ENCODE results near the gene PTGR1. TPM values are rescaled to one million over a fixed set of nuclear protein-coding genes. Genes with fewer than 3 reads are reported as not detected.
"Not testable (repeated sequence)": the region's sequence is repeated elsewhere in the genome, so short reads cannot be mapped to it uniquely, and the experiment has no call there.

Gene PTGR1
- total RNA-seq, 1 donor from 2014 or later: 59.9 TPM

DNA sequence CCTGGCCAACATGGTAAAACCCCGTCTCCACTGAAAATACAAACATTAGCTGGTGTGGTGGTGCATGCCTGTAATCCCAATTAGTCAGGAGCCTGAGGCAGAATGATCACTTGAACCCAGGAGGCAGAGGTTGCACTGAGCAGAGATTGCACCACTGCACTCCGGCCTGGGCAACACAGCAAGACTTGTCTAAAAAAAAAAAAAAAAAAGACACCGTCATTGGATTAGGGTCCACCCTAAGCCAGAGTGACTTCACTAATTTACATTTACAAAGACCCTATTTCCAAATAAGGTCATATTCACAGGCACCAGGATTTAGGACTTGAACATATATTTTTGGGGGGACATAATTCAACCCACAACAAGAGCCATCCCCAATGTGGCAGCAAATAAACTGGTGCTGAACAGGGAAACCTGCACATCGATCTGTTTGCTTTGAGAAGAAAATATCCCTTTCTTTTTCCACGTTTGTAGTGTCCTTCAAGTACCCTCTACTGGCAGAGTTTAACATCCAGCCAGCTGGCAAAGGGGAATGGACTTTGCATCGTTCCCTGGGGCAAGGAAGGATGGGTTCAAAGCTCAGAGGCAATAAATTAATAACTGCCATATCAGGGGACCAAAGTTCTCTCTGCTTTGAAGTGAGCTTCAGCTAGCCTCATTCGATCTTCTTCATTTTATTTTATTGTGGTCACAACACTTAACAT, 28.0 kb upstream of the PTGR1 start:
- DNase-seq (ENCODE audit: low read depth): no peak
- TF ChIP-seq CTCF (IDR thresholded peaks at IDR 0.05; ENCODE audit: insufficient read depth, low read length, poor library complexity, severe bottlenecking): no peak

GRCh38 chr9:111622626-111623025, 23.2 kb upstream of the PTGR1 start:
- Histone ChIP-seq H3K36me3 (ENCODE audit: control insufficient read depth, insufficient read depth, low read length) (no peaks in the 10 kb centered on the region), H3K27me3 (ENCODE audit: control insufficient read depth, insufficient read depth, low read length) (no peaks in the 10 kb centered on the region), H3K4me3 (ENCODE audit: low read depth, low read length) (no peak overlapping the region)
- TF ChIP-seq CTCF (IDR thresholded peaks at IDR 0.05; ENCODE audit: insufficient read depth, low read length, poor library complexity, severe bottlenecking): no peak
- no peak for DNase-seq (ENCODE audit: low read depth)

More for the DNA sequence above, 28.0 kb upstream of the PTGR1 start:
- Histone ChIP-seq H3K4me3 (ENCODE audit: low read depth, low read length) (no peak overlapping the region), H3K36me3 (ENCODE audit: control insufficient read depth, insufficient read depth, low read length) (no peaks in the 10 kb centered on the region), H3K27me3 (ENCODE audit: control insufficient read depth, insufficient read depth, low read length) (no peaks in the 10 kb centered on the region)

GRCh38 chr9:111621895-111622480, 22.5 kb upstream of the PTGR1 start:
- H3K4me3 ChIP-seq (ENCODE audit: low read depth, low read length): no peak overlapping the region
- H3K27me3 ChIP-seq (ENCODE audit: control insufficient read depth, insufficient read depth, low read length): no peaks in the 10 kb centered on the region
- peak; percentile 76 for TF ChIP-seq CTCF (IDR thresholded peaks at IDR 0.05; ENCODE audit: insufficient read depth, low read length, poor library complexity, severe bottlenecking)
- DNase-seq (ENCODE audit: low read depth): no peak
- no peaks in the 10 kb centered on the region for H3K36me3 ChIP-seq (ENCODE audit: control insufficient read depth, insufficient read depth, low read length)

GRCh38 chr9:111617349-111617748, 17.9 kb upstream of the PTGR1 start:
- H3K36me3 ChIP-seq (ENCODE audit: control insufficient read depth, insufficient read depth, low read length); DNase-seq (ENCODE audit: low read depth); H3K4me3 ChIP-seq (ENCODE audit: low read depth, low read length); H3K27me3 ChIP-seq (ENCODE audit: control insufficient read depth, insufficient read depth, low read length): not testable (repeated sequence)

DNA sequence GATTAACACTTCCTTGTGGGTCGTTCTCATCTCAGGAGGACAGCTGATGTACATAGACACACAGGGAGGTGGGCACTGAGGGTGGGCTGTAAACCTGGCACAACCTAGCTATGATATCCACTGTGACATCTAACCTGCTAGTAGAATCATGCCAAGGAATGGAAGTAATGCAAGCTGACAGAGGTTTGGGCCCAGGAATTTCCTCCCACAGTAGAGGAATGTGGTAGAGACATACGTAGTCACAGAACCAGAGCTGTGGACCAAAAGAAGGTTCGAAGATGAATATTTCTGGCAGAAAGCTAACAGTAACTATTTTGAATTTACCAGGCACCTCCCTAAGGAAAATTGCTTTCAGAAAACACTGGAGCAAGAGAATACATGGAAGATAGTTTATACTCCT, 16.5 kb upstream of the PTGR1 start:
- no peak for TF ChIP-seq CTCF (IDR thresholded peaks at IDR 0.05; ENCODE audit: insufficient read depth, low read length, poor library complexity, severe bottlenecking)
- DNase-seq (ENCODE audit: low read depth): no peak
- Histone ChIP-seq H3K36me3 (ENCODE audit: control insufficient read depth, insufficient read depth, low read length) (no peaks in the 10 kb centered on the region), H3K4me3 (ENCODE audit: low read depth, low read length) (no peak overlapping the region), H3K27me3 (ENCODE audit: control insufficient read depth, insufficient read depth, low read length) (no peaks in the 10 kb centered on the region)

DNA sequence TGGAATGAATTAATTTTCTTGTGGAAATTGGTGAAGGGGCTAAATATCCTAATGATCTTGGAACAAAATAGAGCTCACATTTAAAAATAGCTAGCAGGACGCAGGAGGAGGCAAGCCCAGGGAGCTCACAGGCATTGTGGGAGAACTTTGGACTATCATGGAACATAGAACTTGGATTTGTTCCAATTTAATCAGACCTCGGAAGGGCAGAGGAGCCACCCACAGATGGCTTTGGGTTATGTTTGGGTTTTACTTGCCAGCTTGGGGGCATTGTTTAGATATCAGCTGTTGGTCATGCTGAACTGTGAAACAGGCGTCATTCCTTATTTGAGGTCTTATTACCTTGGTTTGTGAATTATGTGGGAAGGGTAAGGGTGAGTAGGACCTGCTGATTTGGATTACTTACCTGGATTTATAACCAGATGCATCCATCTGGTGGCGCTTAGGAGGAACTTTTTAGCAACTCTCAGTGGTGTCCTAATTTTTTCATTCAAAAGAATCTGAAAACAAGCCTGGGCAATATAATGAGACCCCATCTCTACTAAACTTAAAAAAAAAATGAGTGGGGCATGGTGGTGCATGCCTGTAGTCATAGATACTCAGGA, 14.1 kb upstream of the PTGR1 start:
- TF ChIP-seq CTCF (IDR thresholded peaks at IDR 0.05; ENCODE audit: insufficient read depth, low read length, poor library complexity, severe bottlenecking): no peak
- no peak for DNase-seq (ENCODE audit: low read depth)
- Histone ChIP-seq H3K4me3 (ENCODE audit: low read depth, low read length) (no peak overlapping the region), H3K27me3 (ENCODE audit: control insufficient read depth, insufficient read depth, low read length) (no peaks in the 10 kb centered on the region), H3K36me3 (ENCODE audit: control insufficient read depth, insufficient read depth, low read length) (no peaks in the 10 kb centered on the region)

Data from kidney epithelial cell (primary cell).